Loucy (cell line): ENCODE results near the gene TACR1.

ENCODE experiments used
- CTCF ChIP-seq: fragments of 200-600 bp; sonication (generic); conservative IDR thresholded peaks from 2 replicates; pipeline ENCODE4 v1.5.1; 2014; ENCODE audit warnings: mild to moderate bottlenecking, antibody characterized with exemption, low read length
- EZH2phosphoT487 ChIP-seq: fragments of 200-600 bp; IDR thresholded peaks from 2 replicates; pipeline ENCODE4 v1.6.1; 2018; ENCODE audit warnings: antibody characterized with exemption, mild to moderate bottlenecking, moderate library complexity, borderline replicate concordance

- TF ChIP-seq CTCF (no peak), EZH2phosphoT487 (no peak)
These were observed 156.5 kb downstream of the TACR1 start for GRCh38 chr2:75042823-75043222.
